Femur (tissue), 1 donor: ENCODE data around the gene ATP1B3.
A peak's percentile ranks its signal among the peaks of the same experiment; 100 is the strongest.
"Not testable (repeated sequence)": the region's sequence is repeated elsewhere in the genome, so short reads cannot be mapped to it uniquely, and the experiment has no call there.

Experiments used
- DNase-seq: peaks from one replicate; pipeline ENCODE4 v3.0.0-alpha.2; 2017

Gene ATP1B3

GRCh38 chr3:141876381-141876890 is at the start of gene ATP1B3:
ATP1B3 (plus strand) TSS chr3:141876643; CDS start chr3:141876802, 159 bp downstream.
- DNase-seq, result peak; percentile 90

- DNase-seq, result no peak
Measured at GRCh38 chr3:141828487-141828886, 48.0 kb upstream of the ATP1B3 start.

DNA sequence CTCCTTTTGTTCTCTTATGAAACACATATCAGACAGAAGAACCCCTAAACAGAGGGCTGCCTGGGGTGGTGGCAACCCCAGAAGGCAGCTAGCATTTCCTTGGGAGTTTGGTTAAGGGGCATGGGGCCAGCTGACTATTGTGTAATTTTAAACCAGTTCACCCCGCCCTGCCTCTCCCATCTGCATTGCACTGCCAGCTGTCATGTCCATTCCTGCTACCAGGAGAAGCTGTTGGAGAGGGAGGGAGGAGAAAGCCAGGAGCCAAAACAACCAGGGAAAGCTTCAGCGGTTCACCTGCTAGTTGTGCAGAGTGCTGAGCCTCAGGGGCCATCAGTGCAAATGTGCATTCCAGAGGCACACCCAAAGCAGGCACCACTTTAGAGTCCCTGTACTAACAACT is 47.6 kb upstream of the ATP1B3 start:
- DNase-seq, result peak; percentile 58

DNA sequence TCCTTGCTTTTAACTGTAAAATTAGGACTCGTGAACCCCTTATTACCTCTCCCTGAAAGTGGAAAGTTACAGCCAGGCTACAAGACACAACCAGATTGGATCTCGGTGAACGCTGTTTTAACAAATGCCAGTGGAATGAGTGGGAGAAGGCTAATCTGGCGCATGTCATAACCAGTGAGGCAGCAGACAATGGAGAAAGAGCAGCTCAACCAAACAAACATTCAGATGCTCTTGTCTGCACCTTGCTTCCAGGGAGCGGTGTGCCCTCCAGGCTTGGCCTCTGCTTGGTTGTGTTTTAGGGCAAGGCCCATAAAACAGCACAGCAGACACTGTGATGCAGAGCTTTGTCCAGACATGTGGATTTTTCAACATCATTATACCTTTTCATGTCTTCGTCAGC is 45.9 kb upstream of the ATP1B3 start:
- no peak for DNase-seq

DNA sequence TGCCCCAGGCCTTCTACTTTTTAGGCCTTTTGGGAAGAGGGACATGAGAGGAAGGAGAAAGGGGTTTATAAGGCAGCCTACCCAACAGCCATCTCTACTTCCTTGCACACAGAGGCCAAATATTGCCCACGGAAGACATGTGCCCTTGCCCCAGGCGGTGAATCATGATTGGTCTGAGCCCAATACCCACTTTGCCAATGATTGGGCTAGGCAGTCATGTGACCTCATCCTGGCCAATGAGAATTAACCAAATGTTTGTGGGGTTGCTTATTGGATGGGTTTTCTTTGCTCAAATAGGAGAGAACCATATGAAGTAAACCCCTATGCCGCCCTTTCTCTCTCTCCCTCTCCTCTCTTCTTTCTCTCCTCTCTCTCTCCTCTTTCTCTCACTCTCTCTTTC is 42.2 kb upstream of the ATP1B3 start:
- DNase-seq, result no peak

- DNase-seq, result no peak
Measured at GRCh38 chr3:141835557-141836229, 40.8 kb upstream of the ATP1B3 start.

DNA sequence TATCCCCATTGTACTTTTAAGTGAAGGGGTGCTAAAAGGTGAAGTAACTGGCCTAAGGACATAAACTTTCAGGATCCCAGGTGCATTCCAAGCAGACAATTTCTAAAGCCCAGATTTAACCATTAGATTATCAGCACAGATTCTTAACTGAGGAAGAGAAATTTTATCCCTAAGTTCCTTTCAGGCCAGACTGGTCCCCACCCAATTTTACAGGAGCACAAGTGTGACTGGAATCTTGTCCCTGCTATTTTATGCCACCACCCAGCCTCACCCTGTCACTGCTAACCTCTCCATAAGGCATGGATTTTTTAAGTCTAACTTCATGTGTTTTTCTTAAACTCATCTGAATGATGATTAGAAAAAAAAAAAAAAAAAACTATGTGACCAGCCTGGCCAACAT is 37.1 kb upstream of the ATP1B3 start:
- no peak for DNase-seq

DNA sequence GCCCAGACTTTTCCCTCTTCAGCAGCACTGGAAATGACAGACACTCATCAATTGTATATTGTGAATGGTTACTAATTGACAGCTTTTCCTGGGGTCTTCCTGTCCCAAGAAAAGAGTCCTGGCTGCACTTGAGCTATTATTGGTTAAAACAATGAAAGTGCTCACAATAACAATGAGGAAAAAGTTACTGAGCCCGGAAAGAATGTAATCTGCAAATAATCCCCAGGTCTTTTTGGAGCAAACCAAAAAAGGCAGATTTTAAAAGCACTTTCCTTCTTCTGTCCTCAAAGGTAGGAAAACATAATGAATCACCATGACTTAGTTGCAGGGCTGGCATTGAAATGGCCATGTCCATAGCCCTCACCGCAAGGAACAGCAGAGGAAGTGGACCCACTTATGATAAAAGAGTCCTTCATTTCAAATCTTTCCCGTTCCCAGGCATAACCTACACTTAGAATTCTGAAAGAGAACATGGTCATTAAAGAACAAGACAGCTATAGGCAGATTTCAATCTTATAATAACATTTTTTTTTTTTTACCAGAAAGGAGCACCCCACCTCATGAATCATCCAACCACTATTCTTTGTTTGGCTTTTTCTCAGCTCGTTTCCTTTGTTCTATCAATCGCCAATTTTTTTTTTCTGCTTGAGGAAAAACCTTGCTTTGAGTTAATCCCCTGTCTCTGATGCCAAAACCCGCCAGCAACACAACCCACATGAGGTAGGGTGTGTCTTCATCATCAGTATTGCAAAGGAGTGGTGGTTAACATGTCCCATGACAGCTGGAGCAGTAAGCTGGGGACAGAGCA is 35.5 kb upstream of the ATP1B3 start:
- no peak for DNase-seq

GRCh38 chr3:141844108-141844507 is 32.3 kb upstream of the ATP1B3 start:
- no peak for DNase-seq

DNA sequence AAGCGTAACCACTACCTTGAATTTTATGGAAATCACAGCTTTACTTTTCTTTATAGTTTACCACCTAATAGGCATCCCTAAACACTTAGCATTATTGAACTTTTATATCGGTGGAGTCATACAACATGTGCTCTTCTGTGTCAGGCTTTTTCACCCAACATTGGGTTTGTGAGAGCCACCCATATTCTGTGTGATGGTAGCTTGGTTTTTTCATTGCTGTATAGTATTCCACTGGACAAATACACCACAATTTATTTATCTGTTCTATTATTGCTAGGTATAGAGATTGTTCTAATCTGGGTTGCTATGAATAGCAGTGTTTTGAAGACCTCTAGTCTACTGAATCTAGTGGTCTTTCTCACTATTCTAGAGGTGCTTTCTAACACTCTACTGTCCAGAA is 31.6 kb upstream of the ATP1B3 start:
- DNase-seq, result no peak

GRCh38 chr3:141845407-141846049 is 30.9 kb upstream of the ATP1B3 start:
- no peak for DNase-seq

GRCh38 chr3:141846050-141846433 is 30.4 kb upstream of the ATP1B3 start:
- DNase-seq, result no peak

DNA sequence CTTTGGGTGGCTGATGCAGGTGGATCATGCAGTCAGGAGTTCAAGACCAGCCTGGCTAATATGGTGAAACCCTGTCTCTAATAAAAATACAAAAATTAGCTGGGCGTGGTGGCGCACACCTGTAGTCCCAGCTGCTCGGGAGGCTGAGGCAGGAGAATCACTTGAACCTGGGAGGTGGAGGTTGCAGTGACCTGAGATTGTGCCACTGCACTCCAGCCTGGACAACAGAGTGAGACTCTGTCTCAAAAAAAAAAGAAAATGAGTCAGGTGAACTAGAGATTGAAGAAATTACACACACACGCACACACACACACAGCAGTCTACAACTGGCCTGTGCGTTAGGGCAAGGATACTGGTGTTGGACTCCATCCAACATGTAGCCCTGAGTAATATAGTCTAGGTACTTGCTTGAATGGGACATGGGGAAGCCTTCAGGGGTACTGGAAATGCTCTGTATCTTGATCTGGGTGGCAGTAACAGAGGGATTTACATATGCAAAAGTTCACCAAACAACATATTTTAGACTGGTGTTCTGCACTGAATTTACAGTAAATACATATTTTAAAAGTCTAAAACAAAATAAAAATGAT is 28.2 kb upstream of the ATP1B3 start:
- DNase-seq, result not testable (repeated sequence)

GRCh38 chr3:141849056-141849815 is 27.2 kb upstream of the ATP1B3 start:
- no peak for DNase-seq

DNA sequence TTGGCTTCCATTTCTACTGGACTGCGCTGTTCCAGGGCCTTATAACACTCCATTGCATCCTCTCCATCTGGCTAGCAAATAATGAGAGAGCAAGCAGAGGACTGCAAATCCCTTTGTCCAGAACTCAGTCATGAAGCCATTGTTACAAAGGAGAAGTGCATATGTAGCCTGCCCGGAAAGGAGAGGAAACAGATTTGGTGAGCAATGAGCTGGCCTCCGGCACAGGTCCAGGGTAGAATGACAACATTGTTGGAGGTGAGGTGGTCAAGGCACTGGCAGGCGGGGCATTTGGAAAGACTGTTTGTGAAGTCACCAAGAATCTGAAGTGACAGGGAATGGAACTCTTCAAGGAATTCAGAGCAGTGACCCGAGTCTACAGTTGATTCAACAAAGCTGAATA is 25.0 kb upstream of the ATP1B3 start:
- peak; percentile 33 for DNase-seq

GRCh38 chr3:141853081-141853601 is 23.3 kb upstream of the ATP1B3 start:
- DNase-seq, result no peak

GRCh38 chr3:141853629-141854168 is 22.7 kb upstream of the ATP1B3 start:
- DNase-seq, result no peak

DNA sequence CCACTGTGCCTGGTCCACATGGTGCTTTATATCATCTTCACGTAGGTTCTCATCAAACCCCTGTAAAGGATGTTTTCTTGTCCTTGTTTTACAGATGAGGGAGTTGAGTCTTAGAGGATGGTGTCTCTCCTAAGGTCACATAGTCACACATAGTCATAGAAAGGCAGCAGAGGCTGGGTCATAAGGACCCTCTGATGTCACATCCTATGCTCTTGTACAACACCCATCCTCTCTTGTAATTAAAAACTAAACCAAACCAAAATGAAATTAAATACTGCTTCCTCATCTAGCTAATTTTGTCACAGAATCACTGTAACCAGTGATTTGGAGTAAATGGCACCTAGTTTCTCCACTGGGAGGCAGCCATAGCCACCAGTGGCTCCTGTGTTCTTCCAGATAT is 21.8 kb upstream of the ATP1B3 start:
- DNase-seq, result no peak

DNA sequence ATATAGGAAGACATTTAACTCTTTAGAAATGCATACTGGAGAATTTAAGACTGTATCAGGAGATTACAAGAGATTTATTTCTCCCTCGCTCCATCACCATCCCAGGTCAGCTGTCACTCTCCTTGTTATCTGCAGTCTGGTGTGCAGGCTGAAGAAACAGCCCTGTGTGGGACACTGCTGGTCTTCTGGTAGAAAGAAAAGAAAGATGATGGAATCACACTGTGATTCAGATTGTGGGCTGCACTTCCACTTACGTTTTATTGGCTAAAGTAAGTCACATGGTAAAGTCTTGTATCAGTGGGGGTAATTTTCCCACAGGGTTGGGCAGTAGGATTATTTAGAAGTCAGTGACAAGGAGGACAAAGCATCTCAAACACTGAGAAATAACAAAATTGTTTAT is 18.1 kb upstream of the ATP1B3 start:
- no peak for DNase-seq

DNA sequence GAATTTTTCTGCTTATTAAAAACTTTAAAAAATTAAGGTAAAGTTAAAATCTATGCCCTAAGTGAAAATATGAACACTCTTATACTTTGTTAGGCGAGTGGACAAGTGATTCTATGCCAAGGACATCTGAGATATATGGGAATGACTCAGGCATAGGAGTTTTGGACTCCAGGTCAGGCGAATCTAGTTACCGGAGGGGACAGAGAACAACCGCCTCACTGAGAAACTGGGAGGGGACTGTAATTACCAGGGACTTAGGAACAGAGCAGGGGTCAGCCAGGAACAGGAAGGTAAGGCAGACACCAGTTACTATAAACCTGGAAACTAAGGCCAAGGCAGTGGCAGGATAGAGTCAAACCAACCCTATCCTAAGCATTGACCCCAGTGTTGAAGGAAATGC is 16.8 kb upstream of the ATP1B3 start:
- no peak for DNase-seq

DNA sequence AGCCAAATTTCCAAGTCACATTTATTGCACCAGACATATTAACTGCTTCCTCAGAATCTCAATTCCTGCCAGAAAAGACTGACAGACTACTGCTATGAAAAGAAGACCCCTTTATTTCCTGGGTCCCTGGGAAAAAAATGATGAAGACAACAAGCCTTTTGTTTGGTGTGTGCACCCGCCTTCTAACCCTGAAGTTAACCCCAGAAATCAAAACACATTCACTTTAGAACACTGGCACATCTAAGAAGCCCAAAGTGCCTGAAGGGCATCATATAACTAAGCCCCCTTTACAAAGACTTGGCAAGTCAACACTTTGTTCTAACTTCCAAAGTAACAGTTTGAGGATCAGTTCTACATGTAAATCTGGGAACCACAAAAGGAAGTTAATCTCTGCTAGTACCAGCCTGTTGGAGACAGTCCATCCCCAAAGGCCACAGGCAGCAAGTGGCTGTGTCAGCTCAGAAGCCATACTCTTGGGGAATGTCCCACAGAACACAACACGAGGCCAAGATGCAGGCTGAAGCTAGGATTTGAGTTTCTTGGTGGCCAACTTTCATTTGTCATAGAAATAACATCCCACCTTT is 16.3 kb upstream of the ATP1B3 start:
- no peak for DNase-seq
